Endothelial cell of umbilical vein (primary cell): Measurements from ENCODE around the gene PTP4A1. TPM values are rescaled to one million over a fixed set of nuclear protein-coding genes. Genes with fewer than 3 reads are reported as not detected.

Experiments used
- BruUV-seq: library from RNA; stranded (reverse); fragments of 400-500 nt; replicated peaks from 2 replicates; lab custom pipeline; 2021; lab: Mats Ljungman, UMichigan
- CTCF ChIA-PET: fragments of 300-600, 350-600 bp; sonication (Branson Sonifier 250); formaldehyde crosslinking; loops from one replicate; lab custom pipeline; 2021; ENCODE audit warnings: antibody characterized with exemption, inconsistent platforms; lab: Charles Lee
- POLR2A ChIA-PET: fragments of 300-600, 350-600 bp; sonication (Branson Sonifier 250); formaldehyde crosslinking; loops from one replicate; lab custom pipeline; 2021; ENCODE audit warnings: antibody characterized with exemption, inconsistent platforms; lab: Charles Lee
- DNase-seq: peaks from one replicate; pipeline ENCODE4 v3.0.0-alpha.2; 2011; ENCODE audit warnings: low read depth, low spot score
- FAIRE-seq: peaks from 2 replicates; lab custom pipeline; 2011; peaks lifted over from hg19 to GRCh38; lab: Jason Lieb, UNC
- H2AFZ ChIP-seq: 2 replicates; pipeline ENCODE4 v1.6.0; 2012; ENCODE audit warnings: low read depth, low read length, control low read depth, inconsistent platforms
- H3K27ac ChIP-seq: 2 replicates; pipeline ENCODE4 v1.5.1; 2011; ENCODE audit warnings: low read depth, mild to moderate bottlenecking, control low read depth, low read length, moderate library complexity; ENCODE audit not compliant: insufficient read depth
- H3K27me3 ChIP-seq, 2 experiments: 2 replicates each; pipeline versions ENCODE4 v1.6.0 to v1.6.1; 2011; ENCODE audit warnings: low read length in 2 of 2, mixed read lengths in 1 of 2; ENCODE audit not compliant: control insufficient read depth in 2 of 2, insufficient read depth in 2 of 2
- H3K36me3 ChIP-seq, 2 experiments: 2 replicates in 1 of 2; 3 replicates in 1 of 2; pipeline ENCODE4 v1.5.1; 2011; ENCODE audit warnings: low read length in 2 of 2, mild to moderate bottlenecking in 1 of 2, moderate library complexity in 1 of 2; ENCODE audit not compliant: control insufficient read depth in 2 of 2, insufficient read depth in 2 of 2; ENCODE audit errors: extremely low read depth in 1 of 2
- H3K4me1 ChIP-seq: 3 replicates; pipeline ENCODE4 v1.5.1; 2011; ENCODE audit warnings: mild to moderate bottlenecking, low read length; ENCODE audit not compliant: control insufficient read depth, insufficient read depth; ENCODE audit errors: extremely low read depth
- H3K4me2 ChIP-seq: 2 replicates; pipeline ENCODE4 v1.6.1; 2011; ENCODE audit warnings: low read length, control low read depth, mixed read lengths; ENCODE audit not compliant: insufficient read depth
- H3K4me3 ChIP-seq, 3 experiments: fragments of 200-600 bp in 1 of 3; sonication (generic), shearing (Covaris generic) in 1 of 3; replicated peaks in 1 of 3; 2 replicates each; pipeline ENCODE4 v1.5.1; 2011 to 2016; ENCODE audit warnings: control low read depth in 3 of 3, low read length in 3 of 3, mild to moderate bottlenecking in 2 of 3, inconsistent platforms in 1 of 3, low read depth in 1 of 3, moderate library complexity in 1 of 3; ENCODE audit not compliant: insufficient read depth in 1 of 3
- H3K79me2 ChIP-seq: 2 replicates; pipeline ENCODE4 v1.6.0; 2012; ENCODE audit warnings: low read length, inconsistent platforms; ENCODE audit not compliant: control insufficient read depth, insufficient read depth
- H3K9ac ChIP-seq: replicated peaks from 2 replicates; pipeline ENCODE3; 2011; ENCODE audit warnings: low read length, control low read depth; ENCODE audit not compliant: insufficient read depth; ENCODE audit errors: extremely low read depth
- H3K9me1 ChIP-seq: replicated peaks from 3 replicates; pipeline ENCODE4 v1.6.0; 2011; ENCODE audit warnings: mild to moderate bottlenecking, low read length; ENCODE audit not compliant: control insufficient read depth, insufficient read depth; ENCODE audit errors: extremely low read depth
- H3K9me3 ChIP-seq: replicated peaks from 2 replicates; pipeline ENCODE4 v1.5.1; 2012; ENCODE audit warnings: low read length, inconsistent platforms; ENCODE audit not compliant: control insufficient read depth, insufficient read depth
- H4K20me1 ChIP-seq: replicated peaks from 2 replicates; pipeline ENCODE3; 2011; ENCODE audit warnings: mild to moderate bottlenecking, low read length; ENCODE audit not compliant: control insufficient read depth, insufficient read depth; ENCODE audit errors: extremely low read depth
- EZH2 ChIP-seq: IDR thresholded peaks from 2 replicates; pipeline ENCODE4 v1.6.1; 2012; ENCODE audit warnings: borderline replicate concordance, low read depth, mild to moderate bottlenecking, moderate library complexity, low read length, inconsistent platforms; ENCODE audit not compliant: severe bottlenecking
- FOS ChIP-seq: IDR thresholded peaks from 2 replicates; pipeline ENCODE4 v1.6.1; 2011; ENCODE audit warnings: mild to moderate bottlenecking, low read length, moderate library complexity, borderline replicate concordance; ENCODE audit not compliant: insufficient read depth
- GATA2 ChIP-seq: IDR thresholded peaks from 2 replicates; pipeline ENCODE4 v1.7.0; 2011; ENCODE audit warnings: low read depth, mild to moderate bottlenecking, moderate library complexity, mixed read lengths, low read length; ENCODE audit not compliant: insufficient read length, insufficient read depth
- JUN ChIP-seq: IDR thresholded peaks from 2 replicates; pipeline ENCODE4 v1.6.1; 2011; ENCODE audit warnings: borderline replicate concordance, low read depth; ENCODE audit not compliant: insufficient read length, insufficient read depth
- MAX ChIP-seq: IDR thresholded peaks from 2 replicates; pipeline ENCODE4 v1.6.1; 2011; ENCODE audit not compliant: insufficient read depth, insufficient read length
- MYC ChIP-seq: IDR thresholded peaks from one replicate; pipeline ENCODE4 v1.6.1; 2011; ENCODE audit warnings: mild to moderate bottlenecking, low read depth, low read length
- POLR2A ChIP-seq: IDR thresholded peaks from 2 replicates; pipeline ENCODE4 v1.6.1; 2012; ENCODE audit warnings: low read depth, mild to moderate bottlenecking, control low read depth, low read length
- POLR2AphosphoS5 ChIP-seq: IDR thresholded peaks from 2 replicates; pipeline ENCODE4 v1.6.1; 2012; ENCODE audit warnings: low read depth, mild to moderate bottlenecking, control low read depth, low read length, moderate library complexity; ENCODE audit not compliant: insufficient read depth
- dilution Hi-C: fragments of 300-500 bp; cut with MboI; formaldehyde crosslinking; loops from one replicate; pipeline ENCODE4 v1.15.0; 2019; ENCODE audit warnings: low sequenced_read_pairs; ENCODE audit not compliant: extremely low pct_ligation_motif_present
- intact Hi-C: fragments of 100-400 bp; cut with micrococcal nuclease; formaldehyde crosslinking; loops from one replicate; pipeline ENCODE4 v1.10.0; 2022
- polyA plus RNA-seq, 4 experiments: library from polyadenylated mRNA; depleted of rRNA in 3 of 4; stranded (reverse) in 3 of 4; unstranded in 1 of 4; fragments of >200 nt; gene quantifications; 2 replicates each; pipeline versions ENCODE4 v1.2.1 to v1.2.3, GENCODE V29; 2011 to 2012; ENCODE audit warnings: missing spikeins in 1 of 4
- total RNA-seq: library from RNA; stranded (reverse); gene quantifications from 2 replicates; pipeline ENCODE4 v1.2.3, GENCODE V29; 2021
- TF ChIP-seq, protein P1 (sequence below), 2 donors: IDR thresholded peaks; 1 replicate in 1 of 2; 2 replicates in 1 of 2; pipeline ENCODE4 v1.5.1; 2011; ENCODE audit warnings: low read length in 2 of 2, mild to moderate bottlenecking in 2 of 2, moderate library complexity in 2 of 2, control low read depth in 1 of 2, inconsistent platforms in 1 of 2, low read depth in 1 of 2; ENCODE audit not compliant: insufficient read depth in 1 of 2; ENCODE audit errors: extremely low read depth in 1 of 2

PTP4A1 gene
- total and polyA plus RNA-seq, 2 donors (not counting 3 experiments of a cell fraction or from before 2014, with no cell fraction given), result 10.8 to 58.4 TPM

DNA sequence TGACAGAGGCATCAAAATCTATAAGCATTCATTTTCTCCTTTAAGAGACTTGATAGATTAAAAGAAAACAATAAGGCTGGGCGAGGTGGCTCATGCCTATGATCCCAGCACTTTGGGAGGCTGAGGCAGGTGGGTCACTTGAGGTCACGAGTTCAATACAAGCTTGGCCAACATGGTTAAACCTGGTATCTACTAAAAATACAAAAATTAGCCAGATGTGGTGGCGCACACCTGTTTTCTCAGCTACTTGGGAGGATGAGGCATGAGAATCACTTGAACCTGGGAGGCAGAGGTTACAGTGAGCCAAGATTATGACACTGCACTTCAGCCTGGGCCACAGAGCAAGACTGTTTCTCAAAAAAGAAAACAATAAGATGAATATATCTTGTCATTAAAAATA, 39.3 kb upstream of the PTP4A1 start:
- Histone ChIP-seq H3K27me3 (no peaks in the 10 kb centered on the region), H4K20me1 (no peaks in the 10 kb centered on the region), H3K9me1 (no peaks in the 10 kb centered on the region), H3K4me3 (no peak overlapping the region), H3K9me3 (no peaks in the 10 kb centered on the region), H3K79me2 (no peaks in the 10 kb centered on the region), H3K4me1 (no peaks in the 10 kb centered on the region), H3K4me2 (no peak overlapping the region), H3K36me3 (no peaks in the 10 kb centered on the region), H2AFZ (no peak overlapping the region), H3K27ac (no peak overlapping the region), H3K9ac (no peak overlapping the region)
- ChIA-PET CTCF (interaction anchor here (0.6 kb wide), 1 partner anchor 232 kb away, joined by 3 read pairs; no protein-coding TSS in a partner anchor), POLR2A (no interaction called here)
- FAIRE-seq, result no peak
- TF ChIP-seq POLR2AphosphoS5, result no peak
- no peak for TF ChIP-seq POLR2A
- TF ChIP-seq, protein P1, sequence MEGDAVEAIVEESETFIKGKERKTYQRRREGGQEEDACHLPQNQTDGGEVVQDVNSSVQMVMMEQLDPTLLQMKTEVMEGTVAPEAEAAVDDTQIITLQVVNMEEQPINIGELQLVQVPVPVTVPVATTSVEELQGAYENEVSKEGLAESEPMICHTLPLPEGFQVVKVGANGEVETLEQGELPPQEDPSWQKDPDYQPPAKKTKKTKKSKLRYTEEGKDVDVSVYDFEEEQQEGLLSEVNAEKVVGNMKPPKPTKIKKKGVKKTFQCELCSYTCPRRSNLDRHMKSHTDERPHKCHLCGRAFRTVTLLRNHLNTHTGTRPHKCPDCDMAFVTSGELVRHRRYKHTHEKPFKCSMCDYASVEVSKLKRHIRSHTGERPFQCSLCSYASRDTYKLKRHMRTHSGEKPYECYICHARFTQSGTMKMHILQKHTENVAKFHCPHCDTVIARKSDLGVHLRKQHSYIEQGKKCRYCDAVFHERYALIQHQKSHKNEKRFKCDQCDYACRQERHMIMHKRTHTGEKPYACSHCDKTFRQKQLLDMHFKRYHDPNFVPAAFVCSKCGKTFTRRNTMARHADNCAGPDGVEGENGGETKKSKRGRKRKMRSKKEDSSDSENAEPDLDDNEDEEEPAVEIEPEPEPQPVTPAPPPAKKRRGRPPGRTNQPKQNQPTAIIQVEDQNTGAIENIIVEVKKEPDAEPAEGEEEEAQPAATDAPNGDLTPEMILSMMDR (IDR thresholded peaks at IDR 0.05; ENCODE audit: extremely low read depth in 1 of 2, insufficient read depth in 1 of 2, low read depth in 1 of 2, low read length in 2 of 2), result no peak
- TF ChIP-seq GATA2, result no peak
- no peak for TF ChIP-seq FOS
- no peak for TF ChIP-seq JUN
- TF ChIP-seq MAX, result no peak
- no peak for TF ChIP-seq MYC
- TF ChIP-seq EZH2, result no peak
- dilution Hi-C loops (no loop called here), intact Hi-C loops (no loop called here)
- no peak for DNase-seq
- BruUV-seq, result no TSS peak
